Endothelial cell of umbilical vein (primary cell): ENCODE data around the gene CALCR. TPM values are rescaled to one million over a fixed set of nuclear protein-coding genes. Genes with fewer than 3 reads are reported as not detected.

Experiments
- BruUV-seq: library from RNA; stranded (reverse); fragments of 400-500 nt; replicated peaks from 2 replicates; lab custom pipeline; 2021; lab: Mats Ljungman, UMichigan
- CTCF ChIA-PET: fragments of 300-600, 350-600 bp; sonication (Branson Sonifier 250); formaldehyde crosslinking; loops from one replicate; lab custom pipeline; 2021; ENCODE audit warnings: antibody characterized with exemption, inconsistent platforms; lab: Charles Lee
- POLR2A ChIA-PET: fragments of 300-600, 350-600 bp; sonication (Branson Sonifier 250); formaldehyde crosslinking; loops from one replicate; lab custom pipeline; 2021; ENCODE audit warnings: antibody characterized with exemption, inconsistent platforms; lab: Charles Lee
- DNase-seq: peaks from one replicate; pipeline ENCODE4 v3.0.0-alpha.2; 2011; ENCODE audit warnings: low read depth, low spot score
- FAIRE-seq: peaks from 2 replicates; lab custom pipeline; 2011; peaks lifted over from hg19 to GRCh38; lab: Jason Lieb, UNC
- H2AFZ ChIP-seq: 2 replicates; pipeline ENCODE4 v1.6.0; 2012; ENCODE audit warnings: low read depth, low read length, control low read depth, inconsistent platforms
- H3K27ac ChIP-seq: 2 replicates; pipeline ENCODE4 v1.5.1; 2011; ENCODE audit warnings: low read depth, mild to moderate bottlenecking, control low read depth, low read length, moderate library complexity; ENCODE audit not compliant: insufficient read depth
- H3K27me3 ChIP-seq, 2 experiments: 2 replicates each; pipeline versions ENCODE4 v1.6.0 to v1.6.1; 2011; ENCODE audit warnings: low read length in 2 of 2, mixed read lengths in 1 of 2; ENCODE audit not compliant: control insufficient read depth in 2 of 2, insufficient read depth in 2 of 2
- H3K36me3 ChIP-seq, 2 experiments: 2 replicates in 1 of 2; 3 replicates in 1 of 2; pipeline ENCODE4 v1.5.1; 2011; ENCODE audit warnings: low read length in 2 of 2, mild to moderate bottlenecking in 1 of 2, moderate library complexity in 1 of 2; ENCODE audit not compliant: control insufficient read depth in 2 of 2, insufficient read depth in 2 of 2; ENCODE audit errors: extremely low read depth in 1 of 2
- H3K4me1 ChIP-seq: 3 replicates; pipeline ENCODE4 v1.5.1; 2011; ENCODE audit warnings: mild to moderate bottlenecking, low read length; ENCODE audit not compliant: control insufficient read depth, insufficient read depth; ENCODE audit errors: extremely low read depth
- H3K4me2 ChIP-seq: 2 replicates; pipeline ENCODE4 v1.6.1; 2011; ENCODE audit warnings: low read length, control low read depth, mixed read lengths; ENCODE audit not compliant: insufficient read depth
- H3K4me3 ChIP-seq, 3 experiments: fragments of 200-600 bp in 1 of 3; sonication (generic), shearing (Covaris generic) in 1 of 3; replicated peaks in 1 of 3; 2 replicates each; pipeline ENCODE4 v1.5.1; 2011 to 2016; ENCODE audit warnings: control low read depth in 3 of 3, low read length in 3 of 3, mild to moderate bottlenecking in 2 of 3, inconsistent platforms in 1 of 3, low read depth in 1 of 3, moderate library complexity in 1 of 3; ENCODE audit not compliant: insufficient read depth in 1 of 3
- H3K79me2 ChIP-seq: 2 replicates; pipeline ENCODE4 v1.6.0; 2012; ENCODE audit warnings: low read length, inconsistent platforms; ENCODE audit not compliant: control insufficient read depth, insufficient read depth
- H3K9ac ChIP-seq: replicated peaks from 2 replicates; pipeline ENCODE3; 2011; ENCODE audit warnings: low read length, control low read depth; ENCODE audit not compliant: insufficient read depth; ENCODE audit errors: extremely low read depth
- H3K9me1 ChIP-seq: replicated peaks from 3 replicates; pipeline ENCODE4 v1.6.0; 2011; ENCODE audit warnings: mild to moderate bottlenecking, low read length; ENCODE audit not compliant: control insufficient read depth, insufficient read depth; ENCODE audit errors: extremely low read depth
- H3K9me3 ChIP-seq: replicated peaks from 2 replicates; pipeline ENCODE4 v1.5.1; 2012; ENCODE audit warnings: low read length, inconsistent platforms; ENCODE audit not compliant: control insufficient read depth, insufficient read depth
- H4K20me1 ChIP-seq: replicated peaks from 2 replicates; pipeline ENCODE3; 2011; ENCODE audit warnings: mild to moderate bottlenecking, low read length; ENCODE audit not compliant: control insufficient read depth, insufficient read depth; ENCODE audit errors: extremely low read depth
- CTCF ChIP-seq, 2 donors: IDR thresholded peaks; 1 replicate in 1 of 2; 2 replicates in 1 of 2; pipeline ENCODE4 v1.5.1; 2011; ENCODE audit warnings: low read length in 2 of 2, mild to moderate bottlenecking in 2 of 2, moderate library complexity in 2 of 2, control low read depth in 1 of 2, inconsistent platforms in 1 of 2, low read depth in 1 of 2; ENCODE audit not compliant: insufficient read depth in 1 of 2; ENCODE audit errors: extremely low read depth in 1 of 2
- EZH2 ChIP-seq: IDR thresholded peaks from 2 replicates; pipeline ENCODE4 v1.6.1; 2012; ENCODE audit warnings: borderline replicate concordance, low read depth, mild to moderate bottlenecking, moderate library complexity, low read length, inconsistent platforms; ENCODE audit not compliant: severe bottlenecking
- FOS ChIP-seq: IDR thresholded peaks from 2 replicates; pipeline ENCODE4 v1.6.1; 2011; ENCODE audit warnings: mild to moderate bottlenecking, low read length, moderate library complexity, borderline replicate concordance; ENCODE audit not compliant: insufficient read depth
- GATA2 ChIP-seq: IDR thresholded peaks from 2 replicates; pipeline ENCODE4 v1.7.0; 2011; ENCODE audit warnings: low read depth, mild to moderate bottlenecking, moderate library complexity, mixed read lengths, low read length; ENCODE audit not compliant: insufficient read length, insufficient read depth
- JUN ChIP-seq: IDR thresholded peaks from 2 replicates; pipeline ENCODE4 v1.6.1; 2011; ENCODE audit warnings: borderline replicate concordance, low read depth; ENCODE audit not compliant: insufficient read length, insufficient read depth
- MAX ChIP-seq: IDR thresholded peaks from 2 replicates; pipeline ENCODE4 v1.6.1; 2011; ENCODE audit not compliant: insufficient read depth, insufficient read length
- MYC ChIP-seq: IDR thresholded peaks from one replicate; pipeline ENCODE4 v1.6.1; 2011; ENCODE audit warnings: mild to moderate bottlenecking, low read depth, low read length
- POLR2A ChIP-seq: IDR thresholded peaks from 2 replicates; pipeline ENCODE4 v1.6.1; 2012; ENCODE audit warnings: low read depth, mild to moderate bottlenecking, control low read depth, low read length
- POLR2AphosphoS5 ChIP-seq: IDR thresholded peaks from 2 replicates; pipeline ENCODE4 v1.6.1; 2012; ENCODE audit warnings: low read depth, mild to moderate bottlenecking, control low read depth, low read length, moderate library complexity; ENCODE audit not compliant: insufficient read depth
- dilution Hi-C: fragments of 300-500 bp; cut with MboI; formaldehyde crosslinking; loops from one replicate; pipeline ENCODE4 v1.15.0; 2019; ENCODE audit warnings: low sequenced_read_pairs; ENCODE audit not compliant: extremely low pct_ligation_motif_present
- intact Hi-C: fragments of 100-400 bp; cut with micrococcal nuclease; formaldehyde crosslinking; loops from one replicate; pipeline ENCODE4 v1.10.0; 2022
- polyA plus RNA-seq, 4 experiments: library from polyadenylated mRNA; depleted of rRNA in 3 of 4; stranded (reverse) in 3 of 4; unstranded in 1 of 4; fragments of >200 nt; gene quantifications; 2 replicates each; pipeline versions ENCODE4 v1.2.1 to v1.2.3, GENCODE V29; 2011 to 2012; ENCODE audit warnings: missing spikeins in 1 of 4
- total RNA-seq: library from RNA; stranded (reverse); gene quantifications from 2 replicates; pipeline ENCODE4 v1.2.3, GENCODE V29; 2021

The CALCR gene
- total and polyA plus RNA-seq, 2 donors (not counting 3 experiments of a cell fraction or from before 2014, with no cell fraction given) = not detected

- BruUV-seq = no TSS peak
- dilution Hi-C loops = no loop called here
- Histone ChIP-seq H3K4me1 (no peaks in the 10 kb centered on the region), H4K20me1 (no peaks in the 10 kb centered on the region), H3K27ac (no peak overlapping the region), H3K4me3 (no peak overlapping the region), H2AFZ (no peak overlapping the region), H3K79me2 (no peaks in the 10 kb centered on the region), H3K4me2 (no peak overlapping the region), H3K9me3 (no peaks in the 10 kb centered on the region), H3K36me3 (no peaks in the 10 kb centered on the region), H3K9me1 (no peaks in the 10 kb centered on the region), H3K27me3 (peaks cover 26 to 46% of the 10 kb centered on the region in 2 experiments), H3K9ac (no peak overlapping the region)
- intact Hi-C loops = no loop called here
- no peak for FAIRE-seq
- no peak for DNase-seq
- TF ChIP-seq MYC = no peak
- no peak for TF ChIP-seq POLR2A
- no peak for TF ChIP-seq JUN
- TF ChIP-seq EZH2 = no peak
- TF ChIP-seq GATA2 = no peak
- no peak for TF ChIP-seq CTCF (IDR thresholded peaks at IDR 0.05; ENCODE audit: extremely low read depth in 1 of 2, insufficient read depth in 1 of 2, low read depth in 1 of 2, low read length in 2 of 2)
- no peak for TF ChIP-seq POLR2AphosphoS5
- TF ChIP-seq FOS = no peak
- no peak for TF ChIP-seq MAX
- ChIA-PET CTCF (no interaction called here), POLR2A (no interaction called here)
These were observed 1.3 kb upstream of the CALCR start for GRCh38 chr7:93575555-93576399.
